Epithelial cell of proximal tubule (primary cell): Measurements from ENCODE around the gene GTF3C2. TPM values are rescaled to one million over a fixed set of nuclear protein-coding genes. Genes with fewer than 3 reads are reported as not detected.

ENCODE experiments used
- DNase-seq: peaks from one replicate; pipeline ENCODE4 v3.0.0-alpha.2; 2011; ENCODE audit warnings: low read depth
- H3K4me3 ChIP-seq: 2 replicates; pipeline ENCODE4 v1.5.1; 2011; ENCODE audit warnings: low read depth, mild to moderate bottlenecking, low read length
- total RNA-seq: library from RNA; depleted of rRNA; stranded (reverse); fragments of >200 nt; gene quantifications from 2 replicates; pipeline ENCODE4 v1.2.3, GENCODE V29; 2015
- TF ChIP-seq, protein P1 (sequence below): conservative IDR thresholded peaks from 2 replicates; pipeline ENCODE4 v1.5.1; 2012; ENCODE audit warnings: low read depth, mild to moderate bottlenecking, low read length

GTF3C2 gene
- total RNA-seq, 1 donor from 2014 or later, result 37.4 TPM

DNA sequence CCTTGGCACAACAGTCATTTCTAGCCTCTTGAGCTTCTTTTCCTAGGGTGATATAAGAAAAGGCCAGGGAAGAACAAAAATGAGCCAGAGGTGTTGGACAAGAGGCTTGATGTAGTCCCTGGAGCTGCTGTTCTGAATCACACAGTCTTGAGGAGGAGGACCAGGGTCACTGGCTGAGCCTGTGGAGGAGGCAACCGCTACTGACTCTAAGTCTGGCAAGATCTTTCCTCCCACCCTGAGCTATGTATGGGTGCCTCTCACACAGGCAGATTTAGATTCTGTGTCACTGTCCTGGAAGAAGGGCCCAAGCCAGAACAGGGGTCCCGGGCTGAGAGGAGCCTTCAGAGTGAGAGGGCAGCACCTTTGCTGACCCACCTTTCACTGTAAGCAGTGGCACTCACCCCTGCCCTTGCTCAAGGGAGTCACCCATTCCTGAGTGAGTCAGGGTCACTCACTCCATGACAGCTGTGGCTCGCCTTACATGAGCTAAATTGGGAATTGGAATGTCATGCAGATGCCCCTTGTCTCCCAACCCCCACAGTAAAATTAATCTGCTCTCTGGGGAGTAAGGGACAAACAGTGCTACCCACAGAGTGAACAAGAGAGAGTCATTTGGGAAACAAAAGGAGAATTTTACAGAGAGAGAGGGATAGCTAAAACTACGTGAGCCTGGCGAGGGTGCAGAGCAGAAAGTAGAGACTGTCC is 74.6 kb downstream of the GTF3C2 start, which contains the start of gene TRIM54:
TRIM54 (plus strand) TSS at position 575 of the 705 bp plus-strand sequence. CDS start 303 bp downstream, outside the sequence.
- no peak for DNase-seq
- no peak within 1 kb of the TSS for H3K4me3 ChIP-seq
- TF ChIP-seq, protein P1, sequence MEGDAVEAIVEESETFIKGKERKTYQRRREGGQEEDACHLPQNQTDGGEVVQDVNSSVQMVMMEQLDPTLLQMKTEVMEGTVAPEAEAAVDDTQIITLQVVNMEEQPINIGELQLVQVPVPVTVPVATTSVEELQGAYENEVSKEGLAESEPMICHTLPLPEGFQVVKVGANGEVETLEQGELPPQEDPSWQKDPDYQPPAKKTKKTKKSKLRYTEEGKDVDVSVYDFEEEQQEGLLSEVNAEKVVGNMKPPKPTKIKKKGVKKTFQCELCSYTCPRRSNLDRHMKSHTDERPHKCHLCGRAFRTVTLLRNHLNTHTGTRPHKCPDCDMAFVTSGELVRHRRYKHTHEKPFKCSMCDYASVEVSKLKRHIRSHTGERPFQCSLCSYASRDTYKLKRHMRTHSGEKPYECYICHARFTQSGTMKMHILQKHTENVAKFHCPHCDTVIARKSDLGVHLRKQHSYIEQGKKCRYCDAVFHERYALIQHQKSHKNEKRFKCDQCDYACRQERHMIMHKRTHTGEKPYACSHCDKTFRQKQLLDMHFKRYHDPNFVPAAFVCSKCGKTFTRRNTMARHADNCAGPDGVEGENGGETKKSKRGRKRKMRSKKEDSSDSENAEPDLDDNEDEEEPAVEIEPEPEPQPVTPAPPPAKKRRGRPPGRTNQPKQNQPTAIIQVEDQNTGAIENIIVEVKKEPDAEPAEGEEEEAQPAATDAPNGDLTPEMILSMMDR, result no peak

DNA sequence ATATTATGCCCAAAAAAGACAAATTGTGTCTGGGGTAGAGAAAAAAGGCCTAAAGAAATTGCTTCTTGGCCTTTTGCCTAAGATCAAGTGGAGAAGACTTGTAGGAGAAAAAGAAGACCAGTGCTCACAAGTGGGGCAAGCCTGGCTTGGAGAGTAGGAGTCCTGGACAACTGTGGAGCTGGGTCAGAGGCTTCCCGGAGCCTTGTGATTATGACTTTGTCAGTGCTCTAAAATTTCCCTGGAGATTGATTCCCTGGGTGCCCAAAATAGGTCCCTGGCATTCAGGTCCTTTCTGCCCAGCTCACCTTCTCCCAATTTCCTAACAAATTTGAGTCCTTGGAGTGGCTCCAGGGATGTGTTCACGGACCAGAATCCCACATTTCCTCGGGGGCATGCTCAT is 75.1 kb downstream of the GTF3C2 start:
- TF ChIP-seq, protein P1, result no peak
- DNase-seq, result no peak
- no peak overlapping the region for H3K4me3 ChIP-seq

DNA sequence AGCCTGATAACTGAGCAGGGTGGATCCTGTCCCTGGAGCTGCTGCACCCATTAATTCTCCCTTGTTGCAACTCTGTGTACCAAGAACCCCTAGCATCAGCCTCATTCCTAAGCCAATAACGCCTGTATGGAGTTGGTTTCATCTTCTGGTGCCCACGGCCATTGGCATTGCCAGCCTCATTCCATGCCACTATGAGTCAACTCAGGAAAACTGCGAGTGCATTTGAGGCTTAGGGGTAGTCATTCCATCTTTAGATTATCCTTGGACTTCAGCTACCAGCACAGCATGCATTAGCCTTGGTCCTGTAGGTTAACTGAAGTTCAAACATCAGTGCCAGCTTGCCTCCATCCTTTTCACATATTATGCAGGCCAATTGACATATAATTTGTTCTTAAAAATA is 75.7 kb downstream of the GTF3C2 start:
- TF ChIP-seq, protein P1, result no peak
- no peak for DNase-seq

DNA sequence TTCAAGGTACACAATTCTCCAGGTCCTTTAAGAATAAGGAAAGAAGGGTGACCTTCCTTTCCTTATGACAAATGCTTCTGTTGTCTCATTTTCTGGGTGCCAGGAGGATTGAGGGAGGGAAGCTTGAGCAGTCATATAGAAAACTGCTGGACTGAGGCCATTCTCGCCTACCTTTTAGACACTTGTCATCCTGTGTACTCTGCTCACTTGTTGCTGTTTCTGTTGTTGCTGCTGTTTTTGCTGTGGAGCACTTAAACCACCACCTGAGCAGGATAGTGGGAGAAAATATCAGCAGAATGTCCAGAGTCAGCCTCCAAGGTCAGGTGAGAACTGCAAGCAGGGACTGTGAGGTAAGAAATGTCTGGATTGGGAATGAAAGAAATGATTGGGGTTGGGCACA is 78.6 kb downstream of the GTF3C2 start:
- TF ChIP-seq, protein P1, result no peak
- no peak overlapping the region for H3K4me3 ChIP-seq
- DNase-seq, result no peak

More for the DNA sequence above, 75.7 kb downstream of the GTF3C2 start:
- H3K4me3 ChIP-seq, result no peak overlapping the region

Other genes starting within 250 kb of the GTF3C2 start
- gene CGREF1, start 237.6 kb downstream of the GTF3C2 start, total RNA-seq, result 1.0 and 2.3 TPM in 2 replicates
- gene ABHD1, start 232.9 kb downstream of the GTF3C2 start, total RNA-seq, result not detected in 2 replicates
- 53.3 and 77.1 TPM in 2 replicates for gene PREB, start 222.1 kb downstream of the GTF3C2 start, total RNA-seq
- not detected in 2 replicates for gene PRR30, start 217.4 kb downstream of the GTF3C2 start, total RNA-seq
- not detected in 2 replicates for gene TCF23, start 207.8 kb downstream of the GTF3C2 start, total RNA-seq
- 90.3 and 143 TPM in 2 replicates for gene ATRAID, start 144.7 kb downstream of the GTF3C2 start, total RNA-seq
- gene SLC5A6, start 144.5 kb downstream of the GTF3C2 start, total RNA-seq, result 51.5 and 90.9 TPM in 2 replicates
- gene CAD, start 139.4 kb downstream of the GTF3C2 start, total RNA-seq, result 62.8 and 65.8 TPM in 2 replicates
- gene SLC30A3, start 93.7 kb downstream of the GTF3C2 start, total RNA-seq, result 0.29 TPM in 1 of 2 replicates, not detected in the other
- not detected in 2 replicates for gene DNAJC5G, start 81.3 kb downstream of the GTF3C2 start, total RNA-seq
- 1.5 TPM in 1 of 2 replicates, not detected in the other for gene TRIM54, start 74.3 kb downstream of the GTF3C2 start, total RNA-seq
- gene UCN, start 48.3 kb downstream of the GTF3C2 start, total RNA-seq, result not detected in 2 replicates
- 71.3 and 76.5 TPM in 2 replicates for gene MPV17, start 33.7 kb downstream of the GTF3C2 start, total RNA-seq
- 35.5 and 43.3 TPM in 2 replicates for gene EIF2B4, start 13.6 kb upstream of the GTF3C2 start, total RNA-seq
- gene SNX17, start 13.9 kb upstream of the GTF3C2 start, total RNA-seq, result 64.6 and 121 TPM in 2 replicates
- gene ZNF513, start 24.0 kb upstream of the GTF3C2 start, total RNA-seq, result 5.6 and 9.5 TPM in 2 replicates
- gene PPM1G, start 52.8 kb upstream of the GTF3C2 start, total RNA-seq, result 135 and 228 TPM in 2 replicates
- gene NRBP1, start 71.9 kb upstream of the GTF3C2 start, total RNA-seq, result 60.2 and 77.1 TPM in 2 replicates
- 10.0 and 20.5 TPM in 2 replicates for gene KRTCAP3, start 85.6 kb upstream of the GTF3C2 start, total RNA-seq
- gene IFT172, start 133.0 kb upstream of the GTF3C2 start, total RNA-seq, result 3.7 and 12.1 TPM in 2 replicates
- gene FNDC4, start 138.4 kb upstream of the GTF3C2 start, total RNA-seq, result 7.3 and 26.6 TPM in 2 replicates
- gene GCKR, start 140.1 kb upstream of the GTF3C2 start, total RNA-seq, result 0.58 TPM in 1 of 2 replicates, not detected in the other
- gene ZNF512, start 226.3 kb upstream of the GTF3C2 start, total RNA-seq, result 26.3 and 27.4 TPM in 2 replicates